SHP77 treated with DMSO at 0.1 percent for 48 hours (cell line): ENCODE measurements around the gene RFTN1.
"Not testable (repeated sequence)": the region's sequence is repeated elsewhere in the genome, so short reads cannot be mapped to it uniquely, and the experiment has no call there.

Experiments
- DNase-seq: peaks from one replicate; lab custom pipeline; 2025; lab: John Stamatoyannopoulos, UW

The RFTN1 gene

DNA sequence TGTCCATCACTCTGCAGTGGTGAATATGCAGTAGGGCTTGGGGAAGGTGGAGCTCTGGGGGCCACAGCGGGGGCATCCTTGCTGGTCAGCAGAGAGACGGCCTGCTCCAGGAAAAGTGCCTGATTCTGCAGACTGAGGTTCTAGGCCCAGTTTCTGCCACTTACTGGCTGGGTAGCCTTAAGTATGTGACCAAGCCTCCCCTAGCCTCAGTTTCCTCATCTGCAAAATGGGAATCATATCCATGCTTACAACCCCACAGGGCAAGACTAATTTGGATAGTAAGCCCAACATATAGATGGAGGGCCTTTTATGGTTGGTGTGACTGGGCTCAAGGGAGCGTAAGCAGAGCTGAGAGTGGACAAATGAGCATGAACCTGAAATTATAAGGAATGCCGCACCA, 187.6 kb downstream of the RFTN1 start:
- no peak for DNase-seq

DNA sequence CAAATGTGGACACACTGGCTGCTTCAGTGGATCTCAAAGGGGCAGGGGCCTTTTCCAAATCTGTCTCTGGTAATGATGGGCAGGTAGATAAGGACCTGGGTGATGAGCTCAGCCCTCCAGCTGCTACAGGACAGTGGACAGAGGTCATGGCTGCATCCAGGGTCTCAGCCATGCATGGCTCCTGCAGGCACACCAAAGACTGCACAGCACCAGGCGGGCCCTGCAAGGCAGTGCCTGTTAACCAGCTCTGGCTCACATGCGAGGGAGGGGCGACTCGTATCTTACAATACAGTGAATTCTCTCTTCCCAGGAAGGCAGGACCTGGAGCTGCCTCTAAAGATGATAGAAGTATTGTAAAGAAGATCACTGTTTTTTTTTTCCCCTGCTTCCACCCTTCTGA, 189.8 kb downstream of the RFTN1 start:
- DNase-seq: no peak

DNA sequence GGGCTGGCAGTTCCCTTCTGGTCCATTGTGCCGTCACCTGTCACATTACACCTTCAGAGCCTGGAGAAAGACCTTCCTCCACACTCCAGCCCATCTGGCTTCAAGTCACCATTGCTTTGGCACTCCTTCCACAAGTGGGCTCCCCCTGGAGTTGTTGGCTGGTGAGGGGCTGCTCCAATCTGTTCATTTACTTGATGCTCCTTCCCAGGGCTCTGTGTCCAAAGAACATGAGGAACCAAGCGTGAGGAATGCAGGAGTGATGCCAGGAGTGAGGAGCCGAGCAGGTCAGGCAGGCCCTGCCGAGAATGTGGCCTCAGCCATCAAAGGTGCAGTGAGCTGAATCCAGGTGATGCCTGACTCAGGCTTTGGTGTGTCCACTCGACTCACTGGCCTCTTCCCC, 191.3 kb downstream of the RFTN1 start:
- no peak for DNase-seq

DNA sequence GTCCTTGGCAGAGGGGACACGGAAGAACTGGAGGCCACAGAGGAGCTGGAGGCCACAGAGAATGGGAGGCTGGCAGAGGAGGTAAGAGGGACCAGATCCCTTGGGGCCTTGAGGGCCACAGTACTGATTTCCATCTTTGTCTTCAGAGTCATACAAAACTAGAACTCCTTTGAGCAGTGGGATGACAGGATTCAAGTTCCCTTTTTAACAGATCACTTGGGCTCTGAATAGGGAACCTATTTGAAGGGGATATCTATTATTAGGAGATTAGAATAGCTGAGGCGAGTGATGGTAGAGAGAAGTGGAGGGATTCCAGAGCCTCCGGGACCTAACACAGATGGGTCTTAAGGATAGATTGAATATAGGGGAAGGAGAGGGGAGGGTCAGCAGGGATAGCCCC, 192.8 kb downstream of the RFTN1 start:
- DNase-seq: no peak

DNA sequence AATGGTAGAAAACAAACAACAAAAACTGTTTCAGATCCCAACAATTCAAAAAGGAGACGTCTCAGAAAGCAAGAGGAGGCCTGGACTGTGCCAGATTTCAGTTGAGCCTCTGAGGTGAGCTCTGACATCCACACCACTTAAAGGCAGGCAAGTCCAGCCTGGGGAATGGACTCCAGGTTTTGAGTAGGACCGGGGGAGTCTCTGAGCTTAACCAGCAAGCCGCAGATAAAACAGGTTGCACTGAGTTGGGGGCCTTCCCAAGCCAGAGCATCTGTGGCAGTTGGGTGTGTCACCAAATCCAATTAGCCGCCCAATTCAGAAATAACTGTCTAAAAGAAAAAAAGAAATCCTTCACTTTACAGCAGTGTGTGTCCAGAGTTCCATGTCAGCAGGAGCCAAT, 193.8 kb downstream of the RFTN1 start:
- no peak for DNase-seq

DNA sequence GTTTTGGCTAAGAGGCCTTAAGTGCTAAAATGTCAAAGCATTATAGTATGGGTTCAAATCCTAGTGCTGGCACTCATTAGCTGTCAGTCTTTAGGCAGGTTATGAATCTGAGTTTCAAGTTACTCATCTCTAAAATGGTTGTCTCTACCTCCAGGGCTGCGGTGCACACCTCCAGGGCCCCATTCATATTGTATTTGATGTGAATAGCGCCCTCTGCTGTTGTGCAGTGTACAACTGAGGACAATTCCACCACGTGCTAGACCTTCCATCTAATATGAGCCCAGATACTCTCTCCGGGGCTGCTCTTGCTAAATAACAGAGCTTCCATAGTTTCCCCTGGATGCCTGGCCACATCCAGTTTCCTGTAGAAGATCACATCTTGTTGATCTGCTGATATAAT, 194.2 kb downstream of the RFTN1 start:
- DNase-seq: peak; percentile 9

DNA sequence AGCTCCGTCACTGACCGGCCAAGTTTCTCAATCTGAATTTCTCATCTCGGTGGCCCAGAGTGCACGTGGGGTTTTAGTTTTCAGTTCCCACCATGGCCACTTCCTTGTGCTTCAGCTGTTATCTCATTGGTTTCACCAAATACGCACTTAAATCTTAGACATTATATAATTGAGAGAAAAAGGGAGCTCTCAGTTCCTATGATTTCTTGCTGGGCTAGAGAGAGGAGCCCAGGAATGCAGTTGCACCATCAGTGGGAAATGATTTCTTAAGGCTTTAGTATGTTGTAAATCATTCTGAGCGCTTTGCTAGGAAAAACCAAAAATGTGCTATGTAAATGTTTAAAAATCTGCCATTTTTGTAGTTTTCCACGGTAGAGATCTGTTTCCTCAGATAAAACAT, 195.3 kb downstream of the RFTN1 start:
- no peak for DNase-seq

DNA sequence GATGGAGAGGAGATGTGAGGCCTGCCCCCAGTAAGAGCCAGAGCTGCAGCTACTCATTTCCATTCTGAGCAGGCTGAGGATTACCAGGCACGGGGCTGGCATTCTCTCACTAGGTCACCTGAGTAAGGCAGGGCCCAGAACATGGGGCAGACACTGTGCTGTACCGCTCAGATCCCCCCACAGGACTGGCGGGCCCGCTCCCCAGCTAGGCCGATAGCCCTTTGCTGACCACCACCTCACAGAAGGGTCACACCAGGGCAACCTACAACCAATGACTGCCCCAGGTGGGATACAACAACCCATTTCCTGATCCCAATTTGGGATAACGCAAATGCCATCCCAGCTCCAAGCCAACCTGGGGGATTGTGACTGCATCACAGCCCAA, 195.9 kb downstream of the RFTN1 start:
- DNase-seq: no peak

DNA sequence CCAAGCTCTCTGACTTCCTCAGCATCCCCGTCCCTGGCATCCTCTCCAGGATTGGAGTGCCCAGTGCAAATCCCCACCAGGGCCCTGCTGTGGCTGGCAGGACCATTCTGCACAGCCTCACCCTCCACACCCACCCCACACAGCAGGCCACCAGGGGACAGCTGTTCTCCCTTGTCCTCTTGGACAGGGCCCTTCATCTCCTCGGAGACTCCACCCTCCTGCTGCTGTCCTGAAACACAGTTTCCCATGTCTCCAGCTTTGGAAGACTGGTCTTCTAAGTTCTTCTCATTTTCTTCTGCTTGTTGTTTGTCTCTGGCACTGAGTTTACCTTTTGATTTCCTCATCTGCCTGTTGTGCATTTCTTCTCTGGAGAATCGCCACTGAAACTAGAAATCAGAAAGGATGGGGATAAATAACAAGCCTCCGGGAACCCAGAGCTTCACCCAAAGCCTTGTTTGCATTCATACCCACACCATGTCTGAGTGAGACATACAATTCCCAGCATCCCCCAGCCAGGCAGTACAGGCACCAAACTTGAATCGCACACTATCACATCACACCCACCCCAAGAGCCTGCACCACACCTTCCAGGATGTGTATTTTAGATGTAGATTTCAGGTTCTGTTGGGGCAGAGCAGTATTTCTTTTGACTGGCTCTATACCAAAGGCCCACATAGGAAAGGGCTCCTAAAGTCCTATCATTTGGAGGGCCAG, 196.5 kb downstream of the RFTN1 start:
- no peak for DNase-seq

DNA sequence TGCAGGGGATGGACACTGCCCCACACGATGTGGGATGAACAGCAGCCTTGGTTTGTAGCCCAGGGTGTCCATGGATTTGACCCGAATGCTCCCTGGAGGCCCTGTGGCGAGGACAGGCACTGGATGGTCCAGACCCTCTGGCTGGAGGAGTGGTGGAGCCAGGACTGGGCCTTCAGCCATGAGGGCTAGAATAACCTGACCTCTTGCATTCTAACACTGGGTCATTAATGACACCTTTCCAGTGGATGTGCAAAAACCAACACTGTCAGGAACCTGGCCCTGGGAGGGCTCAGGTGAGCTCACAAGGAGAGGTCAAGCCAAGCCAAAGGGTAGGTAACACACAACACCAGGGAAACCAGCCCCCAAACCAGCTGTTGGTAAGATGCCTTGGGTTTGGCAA, 197.1 kb downstream of the RFTN1 start:
- no peak for DNase-seq

DNA sequence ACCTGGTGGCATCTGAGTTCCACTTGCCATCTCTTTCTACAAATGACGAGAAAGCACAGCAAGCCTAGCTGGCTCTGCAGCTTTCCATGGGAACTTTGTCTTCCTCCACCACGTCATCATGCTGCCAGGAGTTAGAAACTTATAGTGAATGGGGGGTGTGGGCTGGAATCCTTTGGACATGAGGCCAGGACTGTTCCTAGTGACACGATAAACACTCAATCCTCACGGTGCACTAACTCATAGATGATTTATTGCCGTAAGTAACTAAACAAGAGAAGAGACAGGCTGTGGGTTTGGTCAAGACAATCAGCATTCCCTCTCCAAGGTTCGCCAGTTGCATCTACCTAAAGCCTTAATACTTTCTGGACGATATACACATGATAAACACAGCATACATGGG, 197.9 kb downstream of the RFTN1 start:
- no peak for DNase-seq

DNA sequence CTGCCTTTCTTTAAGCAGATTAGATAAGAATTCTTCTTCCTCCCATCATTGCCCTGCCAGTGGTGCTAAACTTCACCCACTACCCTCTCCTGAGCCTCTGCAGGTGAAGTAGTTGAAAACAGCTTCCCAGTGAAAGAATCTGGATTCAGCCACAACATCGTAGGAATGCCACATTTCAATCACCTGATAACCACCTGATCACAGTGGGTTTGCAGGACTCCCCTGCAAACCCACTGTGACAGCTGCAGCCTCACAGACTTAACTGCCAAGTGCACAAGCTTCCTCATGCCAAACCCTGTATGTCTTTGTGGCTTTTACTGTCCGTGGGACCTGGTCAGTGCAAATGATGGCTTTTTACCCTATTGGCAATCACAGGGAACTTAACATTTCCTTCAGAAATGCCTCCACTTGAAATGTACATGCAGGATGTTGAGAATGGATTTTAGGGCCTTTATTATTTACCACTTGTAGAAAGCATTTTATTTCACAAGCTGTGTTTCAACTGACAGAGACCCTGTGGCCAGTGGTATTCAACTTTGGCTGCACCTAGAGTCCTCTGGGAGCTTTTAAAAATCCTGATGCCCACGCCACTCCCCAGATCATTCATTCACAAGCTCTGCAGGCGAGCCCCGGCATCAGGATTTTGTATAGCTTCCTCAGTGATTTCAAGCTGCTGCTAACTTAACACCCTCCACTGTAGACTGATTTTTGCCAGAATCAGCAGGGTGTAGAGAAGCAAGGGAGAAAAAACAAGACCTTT, 199.4 kb downstream of the RFTN1 start:
- DNase-seq: no peak

DNA sequence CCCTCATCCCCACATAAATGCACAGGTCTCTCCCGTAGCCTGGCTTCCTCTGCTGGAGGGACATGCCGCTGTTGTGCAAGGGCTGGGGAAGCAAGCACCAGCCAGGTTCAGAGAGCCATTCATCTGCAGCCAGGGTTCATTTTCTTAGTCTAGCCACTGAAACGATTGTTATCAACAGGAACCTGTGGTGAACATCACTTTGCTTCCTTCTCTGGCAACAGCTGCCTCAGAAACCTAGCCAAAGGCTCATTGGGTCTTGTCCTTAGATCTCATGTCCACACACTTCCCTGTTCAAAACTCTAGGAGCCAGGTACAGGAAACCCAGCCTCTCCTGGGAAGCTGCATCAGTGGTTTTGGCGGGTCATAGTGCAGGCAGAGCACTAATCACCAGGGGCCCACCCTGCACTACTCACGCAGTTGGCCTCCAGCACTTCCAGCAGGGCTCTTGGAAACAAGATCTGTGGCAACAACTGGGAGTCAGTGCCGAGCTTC, 201.5 kb downstream of the RFTN1 start:
- DNase-seq: no peak

DNA sequence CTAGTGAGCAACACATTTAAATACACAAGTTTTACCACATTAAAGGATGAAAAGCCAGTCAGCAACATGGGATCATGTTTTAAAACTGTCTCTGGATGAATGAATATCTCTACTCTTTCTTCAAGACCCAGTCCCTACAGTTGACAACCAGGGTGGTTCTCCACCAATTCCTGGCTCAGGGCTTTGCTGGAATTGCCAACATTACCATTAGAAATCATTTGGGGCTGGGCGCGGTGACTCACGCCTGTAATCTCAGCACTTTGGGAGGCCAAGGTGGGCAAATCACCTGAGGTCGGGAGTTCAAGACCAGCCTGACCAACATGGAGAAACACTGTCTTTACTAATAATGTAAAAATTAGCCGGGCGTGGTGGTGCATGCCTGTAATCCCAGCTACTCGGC, 203.0 kb downstream of the RFTN1 start:
- DNase-seq: not testable (repeated sequence)

DNA sequence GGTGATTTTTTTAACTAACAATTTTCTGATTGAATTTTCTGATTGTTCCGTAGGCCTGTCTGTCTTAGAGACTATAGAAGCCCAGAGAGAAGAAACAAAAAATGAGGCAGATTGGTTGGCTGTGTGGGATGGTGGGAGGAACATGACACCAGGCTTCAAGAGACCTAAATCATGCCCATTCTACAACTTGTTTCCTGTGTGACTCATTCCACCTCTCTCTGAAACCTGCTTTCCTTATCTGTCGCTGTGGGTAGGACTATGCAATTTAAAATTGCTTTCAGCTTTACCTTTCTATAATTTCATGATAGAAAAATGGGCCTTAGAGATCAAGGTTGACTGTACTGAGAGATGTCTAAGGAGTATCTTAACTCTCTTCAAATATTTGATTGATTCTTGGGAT, 203.9 kb downstream of the RFTN1 start:
- no peak for DNase-seq

DNA sequence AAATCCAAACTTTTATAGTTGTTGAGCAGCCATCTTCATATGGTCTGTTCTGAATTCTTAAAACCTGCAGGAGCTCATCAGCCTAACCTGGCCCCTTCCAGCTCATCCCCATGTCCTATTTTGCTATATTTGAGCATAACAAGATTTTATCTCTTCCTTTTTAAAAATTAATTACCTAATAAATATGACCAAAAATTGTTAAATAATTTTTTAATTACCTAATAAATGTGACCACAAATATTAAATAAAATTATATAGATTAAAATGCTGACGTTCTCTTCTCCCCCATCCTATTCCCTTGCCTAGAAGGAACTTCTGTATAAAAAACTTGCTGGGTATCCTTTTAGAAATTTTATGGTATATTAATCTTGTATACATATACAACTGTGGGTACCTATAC, 204.8 kb downstream of the RFTN1 start:
- DNase-seq: no peak

DNA sequence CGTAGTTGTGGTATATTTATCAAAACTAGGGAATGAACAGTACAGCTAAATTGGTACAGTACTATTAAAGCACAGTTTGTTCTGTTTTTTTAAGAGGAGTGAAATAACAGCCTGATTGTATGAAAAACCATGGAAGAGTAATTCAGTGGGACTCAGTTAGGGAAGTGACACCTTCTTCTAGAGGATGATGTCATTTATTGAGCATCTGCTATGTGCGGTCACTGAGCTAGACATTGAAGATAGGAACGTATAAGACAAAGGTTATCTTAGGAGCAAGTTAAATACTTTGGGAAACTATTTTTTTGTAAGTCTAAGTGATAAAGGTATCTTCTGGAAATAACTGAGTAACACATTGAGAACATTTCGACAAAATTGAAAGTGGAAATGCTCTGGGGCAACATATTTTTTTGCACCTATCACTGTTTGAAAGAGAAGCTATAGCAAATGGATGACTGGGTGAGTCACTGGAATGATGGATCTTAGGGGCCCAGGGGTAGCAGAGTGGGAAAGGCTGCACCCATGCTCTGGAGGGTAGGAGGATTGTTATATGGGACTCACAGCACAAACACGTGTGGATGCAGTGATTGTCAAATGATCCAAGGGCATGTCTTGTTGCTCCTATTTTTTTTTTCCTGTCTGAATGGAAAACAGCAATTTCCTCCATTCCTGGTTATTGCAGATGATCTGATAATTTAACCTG, 205.5 kb downstream of the RFTN1 start:
- DNase-seq: no peak

DNA sequence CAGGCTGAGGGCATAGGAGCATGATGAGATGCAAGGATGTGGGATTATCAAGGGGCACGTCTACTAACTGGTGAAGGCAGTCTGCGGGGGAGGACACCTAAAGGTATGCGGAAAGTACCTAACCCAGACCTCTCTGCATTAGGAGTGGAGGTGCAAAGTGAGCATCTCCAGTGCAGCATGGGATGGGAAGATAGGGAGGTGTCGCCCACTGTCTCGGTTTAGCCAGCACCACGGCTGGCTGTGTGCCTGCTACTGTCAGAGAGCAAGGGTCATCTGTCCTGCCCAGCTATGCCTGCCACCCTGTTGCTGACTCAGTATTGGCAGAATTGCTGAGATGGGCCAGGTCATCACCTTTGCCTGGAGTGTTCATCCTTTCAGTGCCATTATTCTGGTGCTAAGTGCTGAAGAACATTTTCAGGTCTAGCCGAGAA, 208.4 kb downstream of the RFTN1 start:
- no peak for DNase-seq

DNA sequence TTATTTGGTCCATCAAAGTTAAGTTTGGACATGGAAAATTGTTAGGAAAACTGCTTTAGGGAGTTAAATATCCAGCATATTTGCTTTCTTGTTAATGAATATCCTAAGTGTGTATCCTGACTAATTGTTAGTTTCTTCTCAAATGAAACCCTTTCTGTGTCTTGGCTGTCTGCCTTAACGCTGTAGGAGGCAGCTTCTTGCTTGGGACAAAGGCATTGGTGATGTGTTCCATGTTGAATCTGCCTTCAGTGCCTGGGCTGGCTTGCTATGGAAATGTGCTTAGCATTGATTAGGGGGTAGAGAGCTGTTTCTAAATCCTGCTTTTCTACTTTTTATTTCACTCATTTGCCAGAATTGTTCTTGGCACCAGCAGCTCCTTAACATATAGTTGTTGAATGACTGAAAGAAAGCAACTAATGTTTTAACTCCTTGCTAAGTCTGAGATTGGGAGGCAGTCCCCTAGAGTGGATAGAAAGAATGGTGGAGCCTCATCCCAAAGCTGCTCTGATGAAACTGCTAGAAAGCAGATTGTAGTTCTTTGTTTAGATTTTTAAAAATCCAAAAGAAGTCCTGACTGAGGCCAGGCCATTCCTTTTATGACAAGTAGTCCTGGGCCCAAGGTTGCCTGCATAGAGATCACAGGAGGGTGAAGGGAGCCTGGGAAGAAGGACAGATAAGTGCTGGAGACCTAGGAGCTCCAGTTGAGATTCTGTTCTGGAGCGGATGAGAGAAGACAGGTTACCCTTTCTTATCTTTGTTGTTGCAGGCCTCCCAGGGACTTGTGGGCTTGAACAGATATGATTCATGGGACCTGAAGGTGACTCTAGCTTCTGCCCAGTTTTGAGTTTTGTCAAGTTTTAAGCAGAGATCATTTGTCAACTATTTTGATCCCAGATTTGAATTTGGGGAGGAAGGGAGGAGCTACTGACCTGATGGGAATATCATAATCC, 209.2 kb downstream of the RFTN1 start:
- DNase-seq: no peak

DNA sequence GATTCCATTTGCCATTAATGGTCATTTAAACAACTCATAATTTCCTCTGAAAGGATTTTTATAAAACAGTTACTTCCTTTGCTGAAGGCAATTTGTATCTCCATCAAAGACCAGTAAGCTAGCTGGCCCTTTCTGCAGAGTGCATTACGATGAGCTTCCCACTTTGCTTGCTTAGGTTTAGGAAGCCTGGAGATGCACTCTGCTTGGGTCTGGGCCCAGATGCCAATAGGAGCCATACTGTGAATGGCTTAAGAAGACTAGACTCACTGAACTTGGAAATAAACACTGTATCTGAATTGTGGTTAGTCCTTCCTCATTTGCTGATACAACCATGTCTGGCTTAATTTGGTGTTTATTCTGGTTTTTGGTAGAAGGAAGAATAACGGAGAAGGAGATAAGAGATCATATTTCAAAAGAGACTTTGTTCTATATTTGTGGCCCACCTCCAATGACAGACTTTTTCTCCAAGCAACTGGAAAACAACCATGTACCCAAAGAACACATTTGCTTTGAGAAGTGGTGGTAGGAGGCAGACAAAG, 210.4 kb downstream of the RFTN1 start:
- DNase-seq: no peak

DNA sequence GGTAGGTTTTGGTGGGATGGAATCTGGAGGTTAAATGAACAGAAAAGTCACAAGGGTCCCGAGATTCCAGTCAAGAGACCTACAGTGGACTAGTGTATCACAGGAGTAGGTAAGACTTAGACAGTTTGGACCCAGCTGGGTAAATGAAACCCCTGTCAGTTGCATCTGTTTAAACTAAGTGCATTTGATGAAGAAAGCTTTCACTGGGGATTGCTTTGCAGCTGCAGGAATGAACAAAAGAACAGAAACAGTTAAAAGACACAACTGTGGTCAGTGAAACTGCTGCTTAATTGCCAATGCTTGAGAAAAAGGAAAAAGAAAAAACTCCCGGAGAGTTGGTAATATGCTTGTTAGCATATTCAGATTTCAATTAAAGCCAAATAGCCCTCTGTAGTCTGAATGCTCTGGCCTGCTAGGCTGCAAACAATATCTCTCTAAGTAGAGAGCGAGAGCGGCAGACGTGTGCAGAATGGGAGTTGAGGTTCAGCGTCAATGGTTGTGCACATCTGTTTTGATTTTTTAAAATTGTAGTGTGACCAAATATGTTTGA, 211.3 kb downstream of the RFTN1 start:
- DNase-seq: no peak
